Stimulated activated memory B cell treated with anti-CD40 and anti-IgM and Interleukin-4, amounts not matched to agents 10 μg/mL and 1 μg/mL and 100 μg/mL, for 72 hours (primary cell): ENCODE results near the gene SH3GL1.

Experiments
- ATAC-seq: fragments of 150-1000 bp; cut with Tn5 transposase; 2 replicates; pipeline ENCODE4 v1.10.0; 2021
- H3K27ac Mint-ChIP-seq: one replicate; pipeline ENCODE4 v1.8.0; 2022; ENCODE audit warnings: mild to moderate bottlenecking, mixed read lengths
- H3K27me3 Mint-ChIP-seq: one replicate; pipeline ENCODE4 v1.8.0; 2022; ENCODE audit warnings: mixed read lengths
- H3K36me3 Mint-ChIP-seq: one replicate; pipeline ENCODE4 v1.8.0; 2022; ENCODE audit warnings: mixed read lengths
- H3K4me1 Mint-ChIP-seq: one replicate; pipeline ENCODE4 v1.8.0; 2022; ENCODE audit warnings: mixed read lengths
- H3K4me3 Mint-ChIP-seq: one replicate; pipeline ENCODE4 v1.8.0; 2022; ENCODE audit warnings: mild to moderate bottlenecking, moderate library complexity, mixed read lengths
- H3K9me3 Mint-ChIP-seq: one replicate; pipeline ENCODE4 v1.8.0; 2022; ENCODE audit warnings: mixed read lengths

Gene SH3GL1

DNA sequence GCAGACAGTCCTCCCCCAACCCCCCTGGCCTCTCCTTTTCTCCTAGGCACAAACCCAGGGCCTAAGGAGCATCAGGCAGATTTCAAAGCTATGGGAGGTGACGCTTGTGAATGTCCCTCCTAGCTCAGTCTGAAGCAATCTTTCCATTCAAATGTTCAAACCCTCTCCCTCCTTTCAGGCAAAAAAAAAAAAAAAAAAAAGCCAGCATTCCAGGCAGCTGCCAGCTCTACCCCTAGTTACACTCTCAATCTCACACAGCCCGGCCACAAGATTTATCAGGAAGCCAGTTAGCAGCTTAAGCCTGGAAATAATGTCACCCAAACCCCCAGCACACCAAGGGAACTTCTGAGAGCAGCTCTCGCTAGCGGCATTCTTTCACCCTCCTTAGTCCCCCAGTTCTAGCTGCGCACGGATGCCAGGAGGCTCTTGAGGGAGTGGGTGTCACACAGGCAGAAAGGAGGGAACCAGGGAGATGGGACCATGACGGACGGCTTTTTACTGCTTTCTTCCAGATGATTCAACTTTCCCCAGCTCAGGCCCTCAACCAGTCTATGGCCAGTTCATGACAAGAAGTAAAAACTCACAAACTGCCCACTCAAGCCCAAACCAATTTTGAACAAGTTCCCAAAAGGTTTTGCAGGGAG is 6.3 kb downstream of the SH3GL1 start:
- peaks cover 74% of the 10 kb centered on the region for H3K4me1 Mint-ChIP-seq
- no peak for ATAC-seq

DNA sequence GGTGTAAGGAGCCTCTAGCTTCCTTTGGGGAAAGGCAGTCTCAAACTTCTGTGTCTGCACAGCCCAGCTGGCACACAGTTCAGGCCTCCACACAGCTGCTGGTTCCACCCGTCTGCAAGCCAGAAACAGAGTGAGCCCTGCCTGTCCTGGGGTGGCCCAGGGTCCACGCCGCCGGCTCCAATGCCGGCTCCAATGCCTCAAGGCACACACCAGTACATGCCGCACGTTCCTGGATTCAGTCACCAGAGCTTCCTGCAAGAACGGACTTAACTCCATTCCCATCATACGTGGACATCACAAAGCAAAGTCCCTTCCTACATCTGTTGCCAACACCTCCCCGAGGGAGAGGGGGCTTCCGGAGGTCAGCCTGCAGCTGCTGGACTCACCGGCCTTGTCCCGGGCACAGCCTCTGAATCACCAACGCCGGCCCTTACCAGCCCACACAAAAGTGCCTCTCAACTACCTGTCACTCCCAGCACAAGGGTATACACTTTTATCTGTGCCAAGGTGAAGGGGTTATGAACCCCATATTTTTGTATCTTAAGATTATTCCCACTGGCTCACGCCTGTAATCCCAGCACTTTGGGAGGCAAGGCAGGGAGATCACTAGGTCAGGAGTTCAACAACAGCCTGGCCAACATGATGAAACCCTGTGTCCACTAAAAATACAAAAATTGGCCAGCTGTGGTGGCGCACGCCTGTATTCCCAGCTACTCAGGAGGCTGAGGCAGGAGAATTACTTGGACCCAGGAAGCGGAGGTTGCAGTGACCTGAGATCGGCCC is 8.5 kb downstream of the SH3GL1 start:
- Mint-ChIP-seq H3K27ac (no peak overlapping the region), H3K36me3 (peaks cover 37% of the 10 kb centered on the region), H3K4me3 (no peak overlapping the region), H3K9me3 (no peaks in the 10 kb centered on the region), H3K4me1 (peaks cover 67% of the 10 kb centered on the region), H3K27me3 (no peaks in the 10 kb centered on the region)
- no peak for ATAC-seq

More for the DNA sequence above, 6.3 kb downstream of the SH3GL1 start:
- peak overlapping the region; percentile 38 for H3K27ac Mint-ChIP-seq
- H3K27me3 Mint-ChIP-seq: no peaks in the 10 kb centered on the region
- H3K4me3 Mint-ChIP-seq: no peak overlapping the region
- no peaks in the 10 kb centered on the region for H3K9me3 Mint-ChIP-seq
- H3K36me3 Mint-ChIP-seq: peaks cover 32% of the 10 kb centered on the region

- Mint-ChIP-seq H3K9me3 (no peaks in the 10 kb centered on the region), H3K36me3 (peaks cover 31% of the 10 kb centered on the region), H3K4me3 (no peak overlapping the region), H3K27me3 (no peaks in the 10 kb centered on the region), H3K4me1 (peaks cover 62% of the 10 kb centered on the region), H3K27ac (no peak overlapping the region)
- ATAC-seq: no peak
These were observed 9.0 kb downstream of the SH3GL1 start for GRCh38 chr19:4391306-4391693.

DNA sequence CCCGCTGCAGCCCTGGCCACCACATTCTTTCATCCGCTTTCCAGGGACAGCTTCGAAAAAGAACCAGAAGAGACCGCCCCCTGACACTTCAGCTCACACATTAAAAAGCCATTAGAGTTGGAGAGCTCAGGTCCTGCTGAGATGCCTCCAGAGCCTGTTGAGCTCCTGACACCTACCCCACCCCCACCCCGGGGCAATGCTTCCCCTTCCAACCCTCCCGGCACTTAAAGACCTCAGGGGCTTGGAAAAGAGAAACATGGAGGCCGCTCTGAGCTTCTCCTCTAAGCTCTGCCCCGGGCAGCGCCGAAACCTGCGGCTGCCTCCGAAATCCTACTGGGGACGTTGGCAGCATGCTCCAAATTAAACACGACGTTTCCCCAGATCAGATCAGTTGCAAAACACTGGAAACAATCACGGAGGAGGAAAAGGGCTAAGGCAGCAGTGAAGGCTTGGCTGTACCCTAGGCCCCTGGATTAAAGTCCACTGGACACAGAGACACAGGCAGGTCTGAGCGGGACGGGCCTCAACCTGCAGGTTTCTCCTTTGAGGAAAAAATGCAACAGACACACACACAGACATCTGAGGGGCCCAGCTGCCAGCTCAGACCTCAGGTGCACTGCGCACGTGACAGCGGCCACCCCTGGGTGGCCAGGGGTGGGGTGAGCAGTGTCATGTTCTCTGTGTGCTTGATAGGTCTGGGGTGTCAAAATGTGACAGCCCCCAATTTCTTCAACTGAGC is 9.6 kb downstream of the SH3GL1 start:
- peak overlapping the region; percentile 56 for H3K27ac Mint-ChIP-seq
- no peak for ATAC-seq
- H3K36me3 Mint-ChIP-seq: peaks cover 26% of the 10 kb centered on the region
- H3K27me3 Mint-ChIP-seq: no peaks in the 10 kb centered on the region
- no peak overlapping the region for H3K4me3 Mint-ChIP-seq
- H3K9me3 Mint-ChIP-seq: no peaks in the 10 kb centered on the region
- peaks cover 67% of the 10 kb centered on the region for H3K4me1 Mint-ChIP-seq

DNA sequence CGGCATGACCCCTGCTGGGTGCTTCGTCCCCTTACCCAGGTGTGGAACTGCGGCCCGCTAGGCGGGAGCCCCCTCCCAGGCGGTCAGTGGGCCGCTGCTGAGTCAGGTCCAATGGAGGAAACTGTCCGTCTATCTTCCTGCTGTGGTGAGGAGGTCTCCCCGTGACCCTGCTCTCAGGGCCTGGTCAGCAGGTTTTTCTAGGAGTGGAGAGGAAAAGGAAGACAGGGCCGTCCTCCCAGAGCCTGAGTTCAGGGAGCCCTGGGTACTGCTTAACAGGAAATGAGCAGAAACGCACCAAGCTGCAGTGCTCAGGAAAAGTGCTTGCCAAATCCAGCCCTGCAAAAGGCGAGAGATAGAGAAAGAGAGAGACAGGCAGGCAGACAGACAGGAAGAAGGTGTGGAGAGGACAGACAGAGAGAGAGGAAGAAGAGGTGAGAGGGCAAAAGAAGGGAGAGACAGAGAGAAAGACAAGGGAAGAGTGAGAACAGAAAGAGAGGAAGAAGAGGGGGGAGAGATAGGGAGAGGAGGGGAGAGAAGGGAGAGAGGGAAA is 10.3 kb downstream of the SH3GL1 start:
- ATAC-seq: no peak
- H3K9me3 Mint-ChIP-seq: no peaks in the 10 kb centered on the region
- H3K4me1 Mint-ChIP-seq: peaks cover 62% of the 10 kb centered on the region
- no peak overlapping the region for H3K4me3 Mint-ChIP-seq
- H3K36me3 Mint-ChIP-seq: peaks cover 21% of the 10 kb centered on the region
- peak overlapping the region; percentile 56 for H3K27ac Mint-ChIP-seq
- no peaks in the 10 kb centered on the region for H3K27me3 Mint-ChIP-seq

DNA sequence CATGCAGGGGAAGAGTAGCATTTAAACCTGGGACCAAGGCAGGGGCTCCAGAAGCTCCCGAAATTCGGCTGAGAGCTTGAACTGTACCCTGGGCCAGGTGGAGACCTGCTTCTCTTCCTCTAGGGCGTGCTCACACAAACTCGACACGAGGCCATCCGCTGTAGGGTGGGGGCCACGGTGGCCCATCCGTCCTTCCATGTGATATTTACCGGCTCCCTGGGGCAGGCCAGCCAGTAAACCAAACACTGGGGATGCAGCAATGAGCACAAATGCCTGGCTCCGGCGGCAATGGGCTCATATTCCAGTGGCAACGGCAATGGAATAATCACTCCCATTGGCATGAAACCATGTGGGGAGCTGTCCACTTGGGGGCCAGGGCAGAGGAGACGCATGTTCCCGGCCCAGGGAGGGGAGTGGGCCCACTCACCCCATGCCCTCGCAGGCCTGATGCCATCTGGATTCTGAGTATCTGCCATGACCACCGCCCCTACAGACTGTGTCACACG is 10.8 kb downstream of the SH3GL1 start:
- H3K4me3 Mint-ChIP-seq: no peak overlapping the region
- no peaks in the 10 kb centered on the region for H3K9me3 Mint-ChIP-seq
- no peak for ATAC-seq
- H3K4me1 Mint-ChIP-seq: peaks cover 57% of the 10 kb centered on the region
- H3K36me3 Mint-ChIP-seq: peaks cover 18% of the 10 kb centered on the region
- H3K27ac Mint-ChIP-seq: peak overlapping the region; percentile 56
- no peaks in the 10 kb centered on the region for H3K27me3 Mint-ChIP-seq

GRCh38 chr19:4389064-4389375 is 11.3 kb downstream of the SH3GL1 start:
- H3K4me1 Mint-ChIP-seq: peaks cover 53% of the 10 kb centered on the region
- H3K4me3 Mint-ChIP-seq: no peak overlapping the region
- no peak for ATAC-seq
- no peak overlapping the region for H3K27ac Mint-ChIP-seq
- peaks cover 18% of the 10 kb centered on the region for H3K36me3 Mint-ChIP-seq
- H3K27me3 Mint-ChIP-seq: no peaks in the 10 kb centered on the region
- H3K9me3 Mint-ChIP-seq: no peaks in the 10 kb centered on the region

GRCh38 chr19:4388337-4389063 is 11.8 kb downstream of the SH3GL1 start:
- Mint-ChIP-seq H3K9me3 (no peaks in the 10 kb centered on the region), H3K27ac (peak overlapping the region; percentile 23), H3K4me3 (no peak overlapping the region), H3K27me3 (no peaks in the 10 kb centered on the region), H3K36me3 (peaks cover 18% of the 10 kb centered on the region), H3K4me1 (peaks cover 49% of the 10 kb centered on the region)
- no peak for ATAC-seq

GRCh38 chr19:4386041-4386782 is 14.1 kb downstream of the SH3GL1 start:
- Mint-ChIP-seq H3K9me3 (no peaks in the 10 kb centered on the region), H3K4me1 (peaks cover 49% of the 10 kb centered on the region), H3K36me3 (peaks cover 18% of the 10 kb centered on the region), H3K27me3 (no peaks in the 10 kb centered on the region), H3K4me3 (no peak overlapping the region), H3K27ac (no peak overlapping the region)
- no peak for ATAC-seq

- no peaks in the 10 kb centered on the region for H3K27me3 Mint-ChIP-seq
- ATAC-seq: no peak
- H3K27ac Mint-ChIP-seq: no peak overlapping the region
- no peaks in the 10 kb centered on the region for H3K9me3 Mint-ChIP-seq
- H3K4me1 Mint-ChIP-seq: peaks cover 51% of the 10 kb centered on the region
- peaks cover 18% of the 10 kb centered on the region for H3K36me3 Mint-ChIP-seq
- H3K4me3 Mint-ChIP-seq: no peak overlapping the region
These were observed 14.9 kb downstream of the SH3GL1 start for GRCh38 chr19:4385291-4386040.

- H3K27me3 Mint-ChIP-seq: no peaks in the 10 kb centered on the region
- peak overlapping the region; percentile 74 for H3K4me3 Mint-ChIP-seq
- H3K9me3 Mint-ChIP-seq: no peaks in the 10 kb centered on the region
- peak overlapping the region; percentile 88 for H3K27ac Mint-ChIP-seq
- peak; percentile 60 for ATAC-seq
- peaks cover 4% of the 10 kb centered on the region for H3K36me3 Mint-ChIP-seq
- H3K4me1 Mint-ChIP-seq: peaks cover 76% of the 10 kb centered on the region
These were observed 20.1 kb downstream of the SH3GL1 start for GRCh38 chr19:4380254-4380727.

GRCh38 chr19:4379383-4380253 is 20.7 kb downstream of the SH3GL1 start:
- Mint-ChIP-seq H3K27ac (peak overlapping the region; percentile 88), H3K4me1 (peaks cover 82% of the 10 kb centered on the region), H3K27me3 (no peaks in the 10 kb centered on the region), H3K4me3 (peak overlapping the region; percentile 74), H3K9me3 (no peaks in the 10 kb centered on the region), H3K36me3 (peaks cover 4% of the 10 kb centered on the region)
- peak; percentile 77 for ATAC-seq

DNA sequence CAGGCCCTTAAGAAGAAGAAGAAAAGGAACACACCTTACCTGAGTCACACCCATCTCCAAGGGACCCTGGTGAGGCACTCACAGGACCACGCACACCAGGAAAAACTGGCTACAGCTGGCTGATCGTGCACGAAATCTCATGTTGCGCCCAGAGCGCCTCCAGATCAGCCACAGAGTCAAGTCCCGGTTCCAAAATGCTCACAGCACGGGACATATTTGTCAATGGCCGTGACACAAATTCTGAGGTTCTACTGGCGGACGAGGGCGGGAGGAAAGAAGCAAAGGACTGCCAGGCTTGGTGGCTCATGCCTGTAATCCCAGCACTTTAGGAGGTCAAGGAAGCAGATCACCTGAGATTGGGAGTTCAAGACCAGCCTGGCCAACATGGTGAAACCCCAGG is 21.5 kb downstream of the SH3GL1 start:
- peak overlapping the region; percentile 88 for H3K27ac Mint-ChIP-seq
- H3K27me3 Mint-ChIP-seq: no peaks in the 10 kb centered on the region
- no peaks in the 10 kb centered on the region for H3K9me3 Mint-ChIP-seq
- H3K4me3 Mint-ChIP-seq: peak overlapping the region; percentile 74
- H3K36me3 Mint-ChIP-seq: peaks cover 4% of the 10 kb centered on the region
- ATAC-seq: no peak
- peaks cover 86% of the 10 kb centered on the region for H3K4me1 Mint-ChIP-seq
